ENCODE results near the gene GABRA5. TPM values are rescaled to one million over a fixed set of nuclear protein-coding genes. Genes with fewer than 3 reads are reported as not detected.
A peak's percentile ranks its signal among the peaks of the same experiment; 100 is the strongest.

Gene GABRA5
- polyA plus RNA-seq, 1 donor (not counting 4 experiments of a cell fraction or from before 2014, with no cell fraction given), result 0.03 TPM

GRCh38 chr15:26891448-26892181, 24.8 kb downstream of the GABRA5 start:
- H3K36me3 ChIP-seq (ENCODE audit: control insufficient read depth in 2 of 2, extremely low read depth in 1 of 2, insufficient read depth in 2 of 2, low read length in 2 of 2), result no peaks in the 10 kb centered on the region
- H3K4me1 ChIP-seq (ENCODE audit: control insufficient read depth, extremely low read depth, insufficient read depth, low read length), result peaks cover 4% of the 10 kb centered on the region
- H4K20me1 ChIP-seq (ENCODE audit: control insufficient read depth, extremely low read depth, insufficient read depth, low read length), result no peaks in the 10 kb centered on the region
- H3K27me3 ChIP-seq (ENCODE audit: control insufficient read depth, extremely low read depth, insufficient read depth, low read length), result no peaks in the 10 kb centered on the region
- H3K4me2 ChIP-seq (ENCODE audit: control insufficient read depth, extremely low read depth, insufficient read depth, low read depth, low read length), result peak overlapping the region; percentile 71
- H3K27ac ChIP-seq (ENCODE audit: control insufficient read depth, insufficient read depth, low read length), result no peak overlapping the region
- H3K9me3 ChIP-seq (ENCODE audit: control insufficient read depth, low read depth, low read length), result peaks cover 2% of the 10 kb centered on the region
- TF ChIP-seq CTCF (optimal IDR thresholded peaks at IDR 0.05 in 1 of 3, IDR thresholded peaks at IDR 0.05 in 1 of 3, conservative IDR thresholded peaks at IDR 0.05 in 1 of 3; ENCODE audit: extremely low read depth in 1 of 3, insufficient read depth in 2 of 3, low read length in 3 of 3) (peak; percentile 74 to 91 (median 78)), EZH2 (IDR thresholded peaks at IDR 0.05; ENCODE audit: low read length) (no peak)
- FAIRE-seq, result peak; percentile 43
- H3K4me3 ChIP-seq (ENCODE audit: control insufficient read depth in 2 of 3, extremely low read depth in 1 of 3, insufficient read depth in 2 of 3, low read depth in 1 of 3, low read length in 3 of 3), result peak overlapping the region; percentile 10 to 31 (median 23)
- no peak overlapping the region for H3K9ac ChIP-seq (ENCODE audit: control insufficient read depth, extremely low read depth, insufficient read depth, low read length)
- H3K9me1 ChIP-seq (ENCODE audit: control insufficient read depth, extremely low read depth, insufficient read depth, low read length), result no peaks in the 10 kb centered on the region
- peak overlapping the region; percentile 72 for H2AFZ ChIP-seq (ENCODE audit: control insufficient read depth, low read length)
- dilution Hi-C loops (cut with MboI; ENCODE audit: extremely low pct_ligation_motif_present, low sequenced_read_pairs), result no loop called here
- DNase-seq (ENCODE audit: low read depth, low spot score), result peak; percentile 25
- H3K79me2 ChIP-seq (ENCODE audit: control insufficient read depth, insufficient read depth, low read length), result no peaks in the 10 kb centered on the region

- Histone ChIP-seq H3K9me3 (ENCODE audit: control insufficient read depth, low read depth, low read length) (peaks cover 2% of the 10 kb centered on the region), H3K4me3 (ENCODE audit: control insufficient read depth in 2 of 3, extremely low read depth in 1 of 3, insufficient read depth in 2 of 3, low read depth in 1 of 3, low read length in 3 of 3) (no peak overlapping the region), H3K36me3 (ENCODE audit: control insufficient read depth in 2 of 2, extremely low read depth in 1 of 2, insufficient read depth in 2 of 2, low read length in 2 of 2) (no peaks in the 10 kb centered on the region), H3K27ac (ENCODE audit: control insufficient read depth, insufficient read depth, low read length) (no peak overlapping the region), H2AFZ (ENCODE audit: control insufficient read depth, low read length) (no peak overlapping the region), H3K9me1 (ENCODE audit: control insufficient read depth, extremely low read depth, insufficient read depth, low read length) (no peaks in the 10 kb centered on the region), H3K9ac (ENCODE audit: control insufficient read depth, extremely low read depth, insufficient read depth, low read length) (no peak overlapping the region), H3K27me3 (ENCODE audit: control insufficient read depth, extremely low read depth, insufficient read depth, low read length) (no peaks in the 10 kb centered on the region), H4K20me1 (ENCODE audit: control insufficient read depth, extremely low read depth, insufficient read depth, low read length) (no peaks in the 10 kb centered on the region), H3K79me2 (ENCODE audit: control insufficient read depth, insufficient read depth, low read length) (no peaks in the 10 kb centered on the region), H3K4me2 (ENCODE audit: control insufficient read depth, extremely low read depth, insufficient read depth, low read depth, low read length) (no peak overlapping the region), H3K4me1 (ENCODE audit: control insufficient read depth, extremely low read depth, insufficient read depth, low read length) (peaks cover 4% of the 10 kb centered on the region)
- DNase-seq (ENCODE audit: low read depth, low spot score) (no peak), FAIRE-seq (no peak)
- TF ChIP-seq CTCF (optimal IDR thresholded peaks at IDR 0.05 in 1 of 3, IDR thresholded peaks at IDR 0.05 in 1 of 3, conservative IDR thresholded peaks at IDR 0.05 in 1 of 3; ENCODE audit: extremely low read depth in 1 of 3, insufficient read depth in 2 of 3, low read length in 3 of 3) (no peak), EZH2 (IDR thresholded peaks at IDR 0.05; ENCODE audit: low read length) (no peak)
- dilution Hi-C loops (cut with MboI; ENCODE audit: extremely low pct_ligation_motif_present, low sequenced_read_pairs), result no loop called here
These were observed 25.3 kb downstream of the GABRA5 start for GRCh38 chr15:26892182-26892518.
